Body of pancreas (tissue), 4 donors: ENCODE results near the gene PCBP2. TPM values are rescaled to one million over a fixed set of nuclear protein-coding genes. Genes with fewer than 3 reads are reported as not detected.

Experiments used
- ATAC-seq: fragments of 150-250 bp; one replicate; pipeline ENCODE4 v1.9.1; 2016
- DNase-seq, 4 donors: peaks; one replicate each; pipeline ENCODE4 v3.0.0-alpha.2; 2019
- H3K27ac ChIP-seq, 4 donors: fragments of 200-600 bp; sonication (generic); 1 replicate in 3 of 4; 2 replicates in 1 of 4; pipeline versions ENCODE4 v1.5.1 to v1.6.1; 2016 to 2019; ENCODE audit warnings: mild to moderate bottlenecking in 1 of 4, mixed read lengths in 1 of 4, moderate library complexity in 1 of 4
- H3K27me3 ChIP-seq, 2 donors: fragments of 200-600 bp; sonication (generic); one replicate each; pipeline ENCODE4 v1.6.0; 2016; ENCODE audit warnings: mild to moderate bottlenecking in 1 of 2
- H3K36me3 ChIP-seq, 2 donors: fragments of 200-600 bp; sonication (generic); replicated peaks in 1 of 2; 2 replicates each; pipeline ENCODE4 v1.5.1; 2016; ENCODE audit warnings: low read depth in 2 of 2; ENCODE audit not compliant: insufficient read depth in 1 of 2
- H3K4me1 ChIP-seq: fragments of 200-600 bp; sonication (generic); one replicate; pipeline ENCODE4 v1.6.0; 2016
- H3K4me3 ChIP-seq, 2 donors: fragments of 200-600 bp; sonication (generic); 1 replicate in 1 of 2; 2 replicates in 1 of 2; pipeline ENCODE4 v1.5.1; 2016 to 2019
- H3K9me3 ChIP-seq, 3 donors: fragments of 200-600 bp; sonication (generic); 1 replicate in 2 of 3; 2 replicates in 1 of 3; pipeline ENCODE4 v1.5.1; 2016
- POLR2A ChIP-seq, 3 donors: fragments of 450-650 bp; IDR thresholded peaks; one replicate each; pipeline ENCODE4 v1.6.1; 2016; ENCODE audit warnings: antibody characterized with exemption in 3 of 3, mild to moderate bottlenecking in 2 of 3
- WGBS, 2 donors: methylation state at CpG; one replicate each; pipeline ENCODE4 v1.1.5; 2017; 5-methylcytosine and 5-hydroxymethylcytosine counted together
- intact Hi-C: fragments of 100-400 bp; cut with DNase I; formaldehyde crosslinking; loops from one replicate; pipeline ENCODE4 v1.15.1; 2023
- total RNA-seq, 2 donors: library from RNA; depleted of rRNA; stranded (reverse); fragments of >200 nt; gene quantifications; one replicate each; pipeline ENCODE4 v1.1.0, GENCODE V29; 2016
- TF ChIP-seq, protein P1 (sequence below), 7 experiments: fragments of 450-650 bp in 4 of 7; fragments of 200-600 bp in 3 of 7; sonication (generic) in 3 of 7; IDR thresholded peaks; one replicate each; pipeline ENCODE4 v1.5.1; 2016 to 2019; ENCODE audit warnings: antibody characterized with exemption in 7 of 7

Gene PCBP2
- total RNA-seq, 2 donors from 2014 or later: 226 to 308 TPM

DNA sequence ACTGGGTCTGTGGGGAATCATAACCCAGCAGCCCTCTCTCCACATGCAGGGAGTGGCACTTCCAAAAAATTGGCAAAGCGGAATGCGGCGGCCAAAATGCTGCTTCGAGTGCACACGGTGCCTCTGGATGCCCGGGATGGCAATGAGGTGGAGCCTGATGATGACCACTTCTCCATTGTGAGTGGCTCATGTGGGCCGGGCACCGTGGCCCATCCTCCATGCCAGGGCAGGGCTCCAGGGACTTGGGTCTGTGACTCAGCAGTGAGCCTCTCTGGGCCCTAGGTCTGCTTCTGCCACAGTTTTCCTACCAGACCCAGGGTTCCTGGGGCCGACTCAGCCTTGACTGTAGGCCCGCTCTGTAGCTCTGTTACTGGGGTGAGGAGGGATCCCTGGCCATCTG is 53.2 kb downstream of the PCBP2 start:
- intact Hi-C loops: loop anchor here (10.0 kb wide), 1 partner anchor 150 kb away; no protein-coding TSS in a partner anchor
- no peak overlapping the region for H3K4me3 ChIP-seq
- no peaks in the 10 kb centered on the region for H3K27me3 ChIP-seq
- H3K9me3 ChIP-seq: no peaks in the 10 kb centered on the region
- WGBS, 2 donors: 83 to 88% methylated on average over 8 to 10 of the region's 10 CpGs
- H3K36me3 ChIP-seq: peaks cover 0 to 4% of the 10 kb centered on the region in 2 donors
- ATAC-seq (no peak), DNase-seq (no peak)
- no peak for TF ChIP-seq POLR2A (IDR thresholded peaks at IDR 0.05)
- no peak overlapping the region for H3K27ac ChIP-seq
- H3K4me1 ChIP-seq: peaks cover 34% of the 10 kb centered on the region

DNA sequence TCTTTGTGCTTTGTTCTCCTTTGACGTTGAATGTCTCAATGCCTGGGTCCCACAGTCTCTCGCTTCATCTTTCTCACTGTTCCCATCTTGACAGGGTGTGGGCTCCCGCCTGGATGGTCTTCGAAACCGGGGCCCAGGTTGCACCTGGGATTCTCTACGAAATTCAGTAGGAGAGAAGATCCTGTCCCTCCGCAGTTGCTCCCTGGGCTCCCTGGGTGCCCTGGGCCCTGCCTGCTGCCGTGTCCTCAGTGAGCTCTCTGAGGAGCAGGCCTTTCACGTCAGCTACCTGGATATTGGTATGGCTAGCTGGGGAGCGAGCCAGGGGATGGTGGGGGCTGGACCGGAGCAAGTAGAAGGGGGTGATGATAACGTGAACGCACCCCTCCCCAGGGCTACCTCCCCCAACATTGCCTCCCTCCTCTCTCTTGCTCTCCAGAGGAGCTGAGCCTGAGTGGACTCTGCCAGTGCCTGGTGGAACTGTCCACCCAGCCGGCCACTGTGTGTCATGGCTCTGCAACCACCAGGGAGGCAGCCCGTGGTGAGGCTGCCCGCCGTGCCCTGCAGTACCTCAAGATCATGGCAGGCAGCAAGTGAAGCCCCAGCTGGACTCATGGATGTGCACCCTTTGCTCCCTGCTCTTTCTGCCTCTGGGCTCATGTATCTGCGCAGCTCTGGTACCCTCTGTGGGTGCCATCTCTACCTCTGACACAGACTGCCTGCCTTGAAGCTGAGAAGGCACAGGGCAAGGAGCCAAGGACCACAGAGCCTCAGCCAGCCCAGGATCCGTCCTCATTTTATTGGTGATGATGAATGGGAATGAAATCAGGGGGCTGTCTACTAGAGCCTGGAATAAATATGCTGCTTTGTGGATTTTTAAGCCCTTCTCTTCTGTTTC is 53.9 kb downstream of the PCBP2 start:
- H3K4me1 ChIP-seq: peaks cover 32% of the 10 kb centered on the region
- WGBS, 2 donors: 78 to 87% methylated on average over 11 to 19 of the region's 19 CpGs
- no peaks in the 10 kb centered on the region for H3K27me3 ChIP-seq
- DNase-seq: no peak
- no peaks in the 10 kb centered on the region for H3K9me3 ChIP-seq
- TF ChIP-seq, protein P1, sequence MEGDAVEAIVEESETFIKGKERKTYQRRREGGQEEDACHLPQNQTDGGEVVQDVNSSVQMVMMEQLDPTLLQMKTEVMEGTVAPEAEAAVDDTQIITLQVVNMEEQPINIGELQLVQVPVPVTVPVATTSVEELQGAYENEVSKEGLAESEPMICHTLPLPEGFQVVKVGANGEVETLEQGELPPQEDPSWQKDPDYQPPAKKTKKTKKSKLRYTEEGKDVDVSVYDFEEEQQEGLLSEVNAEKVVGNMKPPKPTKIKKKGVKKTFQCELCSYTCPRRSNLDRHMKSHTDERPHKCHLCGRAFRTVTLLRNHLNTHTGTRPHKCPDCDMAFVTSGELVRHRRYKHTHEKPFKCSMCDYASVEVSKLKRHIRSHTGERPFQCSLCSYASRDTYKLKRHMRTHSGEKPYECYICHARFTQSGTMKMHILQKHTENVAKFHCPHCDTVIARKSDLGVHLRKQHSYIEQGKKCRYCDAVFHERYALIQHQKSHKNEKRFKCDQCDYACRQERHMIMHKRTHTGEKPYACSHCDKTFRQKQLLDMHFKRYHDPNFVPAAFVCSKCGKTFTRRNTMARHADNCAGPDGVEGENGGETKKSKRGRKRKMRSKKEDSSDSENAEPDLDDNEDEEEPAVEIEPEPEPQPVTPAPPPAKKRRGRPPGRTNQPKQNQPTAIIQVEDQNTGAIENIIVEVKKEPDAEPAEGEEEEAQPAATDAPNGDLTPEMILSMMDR (IDR thresholded peaks at IDR 0.05): no peak
- no peak for TF ChIP-seq POLR2A (IDR thresholded peaks at IDR 0.05)
- intact Hi-C loops: loop anchor here (10.0 kb wide), 1 partner anchor 151 kb away; no protein-coding TSS in a partner anchor
- ATAC-seq: no peak
- no peak overlapping the region for H3K27ac ChIP-seq
- H3K4me3 ChIP-seq: no peak overlapping the region
- peaks cover 0 to 4% of the 10 kb centered on the region in 2 donors for H3K36me3 ChIP-seq

DNA sequence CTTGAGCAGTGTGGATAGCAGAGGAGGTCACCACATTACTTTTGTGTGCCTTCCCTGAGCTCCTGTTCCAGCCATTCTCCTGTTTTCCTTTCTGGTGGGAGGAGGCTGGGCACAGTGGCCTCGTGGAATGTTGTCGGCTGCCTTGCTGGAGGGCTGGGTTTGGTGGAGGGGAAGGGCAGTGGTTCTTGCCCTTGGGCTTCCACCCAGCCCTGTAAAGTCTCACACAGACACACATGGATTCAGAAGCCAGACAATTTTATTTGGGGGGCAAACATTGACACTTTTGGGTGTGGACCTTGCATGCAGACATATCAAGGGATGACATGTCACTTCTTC is 54.5 kb downstream of the PCBP2 start:
- Histone ChIP-seq H3K27me3 (no peaks in the 10 kb centered on the region), H3K4me1 (peaks cover 31% of the 10 kb centered on the region), H3K36me3 (peaks cover 0 to 4% of the 10 kb centered on the region in 2 donors), H3K4me3 (no peak overlapping the region), H3K27ac (no peak overlapping the region), H3K9me3 (no peaks in the 10 kb centered on the region)
- TF ChIP-seq, protein P1 (IDR thresholded peaks at IDR 0.05): no peak
- TF ChIP-seq POLR2A (IDR thresholded peaks at IDR 0.05): no peak
- DNase-seq (no peak), ATAC-seq (no peak)
- intact Hi-C loops: loop anchor here (10.0 kb wide), 1 partner anchor 152 kb away; no protein-coding TSS in a partner anchor
- 10 to 27% methylated on average over 2 of the region's 2 CpGs for WGBS, 2 donors

DNA sequence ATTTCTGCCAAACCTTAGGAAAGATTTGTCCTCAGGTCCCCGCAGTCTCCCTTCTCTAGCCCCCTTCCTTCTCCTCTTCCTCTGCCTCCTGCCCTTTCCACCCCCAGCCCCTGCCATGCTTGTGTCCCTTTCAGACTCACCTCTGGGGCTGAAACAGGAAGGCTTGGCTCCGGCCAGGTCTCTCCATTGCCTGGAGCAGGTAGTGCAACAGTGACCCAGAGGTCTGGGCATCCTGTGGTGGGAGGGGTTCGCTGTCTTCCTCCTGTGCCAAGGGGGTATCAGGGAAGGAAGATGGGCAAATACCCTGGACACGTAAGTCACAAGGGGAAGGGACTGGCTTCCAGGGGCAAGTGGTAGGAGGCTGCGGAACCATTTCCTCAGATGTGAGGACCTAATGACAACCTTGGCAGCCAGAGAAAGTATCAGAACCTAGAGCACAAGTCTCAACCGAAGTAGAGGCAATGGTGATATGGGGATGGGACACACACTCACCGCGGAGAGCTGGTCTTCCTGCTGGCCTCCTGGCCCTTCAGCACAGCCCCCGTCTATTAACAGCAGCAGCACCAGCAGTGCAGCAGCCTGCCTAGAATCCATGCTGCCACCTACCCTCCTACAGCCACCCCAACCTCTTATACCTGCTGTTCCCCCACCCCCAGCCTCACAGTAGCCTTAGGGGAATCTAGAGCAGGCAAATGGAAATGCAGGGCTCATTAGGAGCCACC is 55.1 kb downstream of the PCBP2 start, which contains the start of gene NPFF:
Gene NPFF, minus strand, starts transcription at position 604 of the 722 bp plus-strand sequence. Its CDS starts 10 bp downstream, at position 594.
- Histone ChIP-seq H3K4me1 (peaks cover 24% of the 10 kb centered on the region), H3K27ac (no peak within 1 kb of the TSS), H3K9me3 (no peaks in the 10 kb centered on the region), H3K27me3 (no peaks in the 10 kb centered on the region), H3K4me3 (no peak within 1 kb of the TSS), H3K36me3 (peaks cover 0 to 6% of the 10 kb centered on the region in 2 donors)
- no peak for DNase-seq
- TF ChIP-seq, protein P1 (IDR thresholded peaks at IDR 0.05): no peak
- no peak for TF ChIP-seq POLR2A (IDR thresholded peaks at IDR 0.05)
- intact Hi-C loops: loop anchor here (10.0 kb wide), 1 partner anchor 152 kb away; no protein-coding TSS in a partner anchor
- no peak for ATAC-seq
- WGBS, 2 donors: 78 to 85% methylated on average over 9 of the region's 9 CpGs

DNA sequence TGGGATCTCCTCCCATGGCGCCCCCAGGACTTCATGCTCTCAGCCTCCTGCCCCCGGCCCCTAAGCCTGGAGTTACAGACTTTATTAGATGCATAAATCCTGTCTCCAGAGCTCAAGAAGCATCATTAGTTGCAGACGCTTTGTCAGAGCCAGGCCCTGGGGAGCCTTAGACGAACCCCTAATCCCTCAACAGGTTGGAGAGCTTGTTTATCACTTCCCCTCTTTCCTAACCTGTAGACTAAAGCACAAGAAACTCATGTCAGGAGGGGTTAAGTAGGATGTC is 55.6 kb downstream of the PCBP2 start:
- ATAC-seq: no peak
- Histone ChIP-seq H3K27ac (no peak overlapping the region), H3K4me1 (peaks cover 19% of the 10 kb centered on the region), H3K4me3 (no peak overlapping the region), H3K36me3 (peaks cover 0 to 6% of the 10 kb centered on the region in 2 donors), H3K27me3 (no peaks in the 10 kb centered on the region), H3K9me3 (no peaks in the 10 kb centered on the region)
- WGBS, 2 donors: 81 to 90% methylated on average over 4 of the region's 4 CpGs
- no peak for TF ChIP-seq POLR2A (IDR thresholded peaks at IDR 0.05)
- TF ChIP-seq, protein P1 (IDR thresholded peaks at IDR 0.05): no peak
- no peak for DNase-seq
- intact Hi-C loops: loop anchor here (10.0 kb wide), 1 partner anchor 153 kb away; no protein-coding TSS in a partner anchor
